HepG2 (cell line): ENCODE measurements around the gene SSBP2. TPM values are rescaled to one million over a fixed set of nuclear protein-coding genes. Genes with fewer than 3 reads are reported as not detected.

Experiments used
- ATAC-seq: fragments of 200-7000 bp; cut with Tn5 transposase; 3 replicates; pipeline ENCODE4 v1.9.1; 2020; ENCODE audit warnings: mild to moderate bottlenecking, moderate library complexity
- BruUV-seq: library from RNA; stranded (reverse); fragments of 400-500 nt; replicated peaks from 2 replicates; lab custom pipeline; 2021; lab: Mats Ljungman, UMichigan
- CTCF ChIA-PET: fragments of 300-600 bp; formaldehyde crosslinking; extraction: SDS; loops from one replicate; lab custom pipeline; 2021; ENCODE audit warnings: low total read pairs, inconsistent platforms, low intra/inter-chr PET ratio; lab: Yijun Ruan, JAX
- POLR2A ChIA-PET: fragments of 350-600 bp; sonication (Branson Sonifier 250); formaldehyde crosslinking; loops from one replicate; lab custom pipeline; 2020; ENCODE audit warnings: antibody characterized with exemption, inconsistent platforms; lab: Yijun Ruan, JAX
- DNase-seq: peaks from one replicate; pipeline ENCODE4 v3.0.0-alpha.2; 2015; ENCODE audit warnings: low spot score
- FAIRE-seq: peaks from 3 replicates; lab custom pipeline; 2011; peaks lifted over from hg19 to GRCh38; lab: Jason Lieb, UNC
- H2AFZ ChIP-seq: one replicate; pipeline ENCODE4 v1.6.1; 2011; ENCODE audit warnings: low read length, inconsistent platforms
- H3K27ac ChIP-seq: fragments of 300-600 bp; 3 replicates; pipeline ENCODE4 v1.8.0; 2011; ENCODE audit warnings: mixed run types, mild to moderate bottlenecking, mixed read lengths, low read length, inconsistent platforms; ENCODE audit not compliant: insufficient read depth; ENCODE audit errors: extremely low read length
- H3K27me3 ChIP-seq, 2 experiments: fragments of 200-600 bp in 1 of 2; 2 replicates in 1 of 2; 3 replicates in 1 of 2; pipeline versions ENCODE4 v1.6.0 to v1.8.0; 2011; ENCODE audit warnings: low read length in 2 of 2, mild to moderate bottlenecking in 2 of 2, moderate library complexity in 2 of 2, inconsistent platforms in 1 of 2; ENCODE audit not compliant: insufficient read depth in 2 of 2, control insufficient read depth in 1 of 2
- H3K36me3 ChIP-seq, 2 experiments: fragments of 200-600 bp in 1 of 2; replicated peaks in 1 of 2; 2 replicates in 1 of 2; 3 replicates in 1 of 2; pipeline versions ENCODE4 v1.5.1 to v1.8.0; 2011; ENCODE audit warnings: low read length in 2 of 2, inconsistent platforms in 1 of 2; ENCODE audit not compliant: insufficient read depth in 2 of 2, control insufficient read depth in 1 of 2
- H3K4me1 ChIP-seq: 2 replicates; pipeline ENCODE4 v1.5.1; 2012; ENCODE audit warnings: low read length, inconsistent platforms; ENCODE audit not compliant: insufficient read depth
- H3K4me2 ChIP-seq: 2 replicates; pipeline ENCODE4 v1.6.0; 2011; ENCODE audit warnings: low read depth, low read length, inconsistent platforms
- H3K4me3 ChIP-seq, 3 experiments: fragments of 200-600 bp in 1 of 3; sonication (generic), shearing (Covaris generic) in 1 of 3; replicated peaks in 1 of 3; 2 replicates each; pipeline ENCODE4 v1.5.1; 2011 to 2016; ENCODE audit warnings: low read length in 3 of 3, inconsistent platforms in 2 of 3, low read depth in 2 of 3, mild to moderate bottlenecking in 2 of 3, control low read depth in 1 of 3, mixed read lengths in 1 of 3; ENCODE audit not compliant: insufficient read depth in 1 of 3
- H3K79me2 ChIP-seq: one replicate; pipeline ENCODE4 v1.6.1; 2011; ENCODE audit warnings: low read length, inconsistent platforms; ENCODE audit not compliant: insufficient read depth
- H3K9ac ChIP-seq: 2 replicates; pipeline ENCODE4 v1.6.0; 2011; ENCODE audit warnings: mild to moderate bottlenecking, low read depth, low read length, inconsistent platforms; ENCODE audit not compliant: insufficient read depth
- H3K9me3 ChIP-seq: 2 replicates; pipeline ENCODE4 v1.5.1; 2012; ENCODE audit warnings: mild to moderate bottlenecking, low read length
- H4K20me1 ChIP-seq: 2 replicates; pipeline ENCODE4 v1.6.0; 2011; ENCODE audit warnings: inconsistent platforms, mild to moderate bottlenecking, low read length, moderate library complexity; ENCODE audit not compliant: insufficient read depth
- CBX2 ChIP-seq, 2 experiments: fragments of 200-600 bp in 1 of 2; sonication (generic); formaldehyde crosslinking in 1 of 2; IDR thresholded peaks; 2 replicates each; pipeline versions ENCODE4 v1.7.0 to v1.8.1; 2018 to 2022; ENCODE audit warnings: low read depth in 2 of 2, low read length in 1 of 2, mild to moderate bottlenecking in 1 of 2, missing genetic modification reagents in 1 of 2
- ELF3 ChIP-seq: IDR thresholded peaks from 2 replicates; pipeline ENCODE4 v1.6.1; 2016; ENCODE audit warnings: missing genetic modification reagents, missing compliant biosample characterization
- ESRRA ChIP-seq: sonication (generic); formaldehyde crosslinking; IDR thresholded peaks from 2 replicates; pipeline ENCODE4 v1.5.1; 2020; ENCODE audit warnings: mild to moderate bottlenecking, low read depth, missing genetic modification reagents
- FIP1L1 ChIP-seq: fragments of 200-400 bp; formaldehyde crosslinking; IDR thresholded peaks from 2 replicates; pipeline ENCODE4 v1.6.1; 2018; ENCODE audit warnings: low read depth, mild to moderate bottlenecking, low read length, moderate library complexity, borderline replicate concordance; ENCODE audit not compliant: insufficient read depth
- FLYWCH1 ChIP-seq: sonication (generic); formaldehyde crosslinking; IDR thresholded peaks from 2 replicates; pipeline ENCODE4 v1.8.1; 2023; ENCODE audit warnings: mild to moderate bottlenecking, missing genetic modification reagents
- KMT2B ChIP-seq: IDR thresholded peaks from 2 replicates; pipeline ENCODE4 v1.6.1; 2016; ENCODE audit warnings: missing genetic modification reagents, missing compliant biosample characterization
- NFE2L1 ChIP-seq: sonication (generic); formaldehyde crosslinking; IDR thresholded peaks from 2 replicates; pipeline ENCODE4 v1.4.0; 2020; ENCODE audit warnings: missing genetic modification reagents, mild to moderate bottlenecking, borderline replicate concordance
- PTBP1 ChIP-seq: fragments of 200-400 bp; formaldehyde crosslinking; IDR thresholded peaks from 2 replicates; pipeline ENCODE4 v1.6.1; 2018; ENCODE audit warnings: low read length, low read depth; ENCODE audit not compliant: poor library complexity, severe bottlenecking
- SOX5 ChIP-seq: IDR thresholded peaks from 2 replicates; pipeline ENCODE4 v1.6.1; 2016; ENCODE audit warnings: borderline replicate concordance
- YEATS2 ChIP-seq: sonication (generic); formaldehyde crosslinking; IDR thresholded peaks from 2 replicates; pipeline ENCODE4 v1.4.0; 2020; ENCODE audit warnings: missing genetic modification reagents, borderline replicate concordance
- YEATS4 ChIP-seq: sonication (generic); formaldehyde crosslinking; IDR thresholded peaks from 2 replicates; pipeline ENCODE4 v1.4.0; 2020; ENCODE audit warnings: missing genetic modification reagents, borderline replicate concordance
- ZNF263 ChIP-seq: sonication (generic); formaldehyde crosslinking; IDR thresholded peaks from 2 replicates; pipeline ENCODE4 v1.4.0; 2020; ENCODE audit warnings: missing genetic modification reagents
- ZNF616 ChIP-seq: sonication (generic); formaldehyde crosslinking; IDR thresholded peaks from 2 replicates; pipeline ENCODE4 v1.5.0; 2020; ENCODE audit warnings: low read depth, mild to moderate bottlenecking, missing genetic modification reagents
- ZNF724P ChIP-seq: sonication (generic); formaldehyde crosslinking; IDR thresholded peaks from 2 replicates; pipeline ENCODE4 v1.8.0; 2022; ENCODE audit warnings: missing genetic modification reagents, borderline replicate concordance
- ZSCAN30 ChIP-seq: sonication (generic); formaldehyde crosslinking; IDR thresholded peaks from 2 replicates; pipeline ENCODE4 v1.5.0; 2020; ENCODE audit warnings: mild to moderate bottlenecking, missing genetic modification reagents
- WGBS: methylation state at CpG from one replicate; pipeline ENCODE4 v1.1.6; 2017; ENCODE audit warnings: low lambda C conversion rate; 5-methylcytosine and 5-hydroxymethylcytosine counted together
- in situ Hi-C: cut with HindIII; loops from 2 replicates; pipeline ENCODE4 v1.10.0; 2017; ENCODE audit warnings: low pct_unique_long_range_greater_than_20kb; ENCODE audit not compliant: extremely low pct_ligation_motif_present
- intact Hi-C: fragments of 100-400 bp; cut with micrococcal nuclease; formaldehyde crosslinking; loops from one replicate; pipeline ENCODE4 v1.10.0; 2022; ENCODE audit not compliant: unreplicated experiment
- polyA plus RNA-seq, 8 experiments: library from polyadenylated mRNA; depleted of rRNA in 3 of 8; stranded (reverse) in 7 of 8; unstranded in 1 of 8; fragments of >200 nt; fragmentation: Illumina TruSeq in 4 of 8; extraction: Trizol in 4 of 8; gene quantifications; 2 replicates each; pipeline versions ENCODE4 v1.2.1 to v1.2.3, GENCODE V29; 2011 to 2016; ENCODE audit warnings: low read depth in 4 of 8, missing spikeins in 1 of 8, mixed read lengths in 1 of 8; ENCODE audit not compliant: insufficient read depth in 1 of 8
- total RNA-seq, 5 experiments: library from RNA; depleted of rRNA; stranded (reverse); fragments of >200 nt; fragmentation: Illumina TruSeq; extraction: Trizol; gene quantifications; 2 replicates each; pipeline ENCODE4 v1.2.3, GENCODE V29; 2016; ENCODE audit warnings: low read depth in 1 of 5
- TF ChIP-seq, protein P1 (sequence below): sonication (generic); formaldehyde crosslinking; IDR thresholded peaks from 2 replicates; pipeline ENCODE4 v1.8.0; 2022; ENCODE audit warnings: missing genetic modification reagents, low read depth, mild to moderate bottlenecking, borderline replicate concordance
- TF ChIP-seq, protein P2 (sequence below): sonication (generic); formaldehyde crosslinking; IDR thresholded peaks from 2 replicates; pipeline ENCODE4 v1.4.0; 2020; ENCODE audit warnings: missing genetic modification reagents
- TF ChIP-seq, protein P3 (sequence below): sonication (generic); formaldehyde crosslinking; IDR thresholded peaks from 2 replicates; pipeline ENCODE4 v1.4.0; 2020; ENCODE audit warnings: missing genetic modification reagents
- TF ChIP-seq, protein P4 (sequence below), 2 experiments: sonication (generic) in 1 of 2; formaldehyde crosslinking in 1 of 2; IDR thresholded peaks; 2 replicates each; pipeline versions ENCODE4 v1.4.0 to v1.6.1; 2018 to 2020; ENCODE audit warnings: missing genetic modification reagents in 2 of 2, borderline replicate concordance in 1 of 2, low read depth in 1 of 2, mild to moderate bottlenecking in 1 of 2, missing biosample characterization in 1 of 2

SSBP2 gene
- total and polyA plus RNA-seq, 2 of the 13 experiments (the other 11 are each of a cell fraction or from before 2014, with no cell fraction given) = 0.16 TPM; not detected in 1

DNA sequence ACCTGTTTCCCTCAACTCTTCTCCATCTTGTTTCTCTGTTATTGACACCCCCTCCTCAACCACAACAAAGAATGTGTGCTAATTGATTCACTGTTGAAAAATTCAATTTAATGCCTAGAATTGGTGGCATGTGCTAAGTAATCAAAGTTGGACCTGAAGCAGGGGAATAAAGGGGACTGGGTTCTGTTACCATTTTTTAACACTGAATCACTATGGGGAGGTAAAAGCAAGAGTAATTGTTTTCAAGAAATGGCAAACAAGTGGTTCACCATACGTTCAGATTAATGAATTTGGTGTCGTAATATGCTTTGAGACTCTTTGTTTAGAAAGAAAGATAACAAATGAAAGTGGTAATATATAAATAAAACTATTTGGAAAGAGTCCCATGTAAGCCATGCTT is 17.0 kb upstream of the SSBP2 start:
- TF ChIP-seq FLYWCH1 = no peak
- TF ChIP-seq, protein P1, sequence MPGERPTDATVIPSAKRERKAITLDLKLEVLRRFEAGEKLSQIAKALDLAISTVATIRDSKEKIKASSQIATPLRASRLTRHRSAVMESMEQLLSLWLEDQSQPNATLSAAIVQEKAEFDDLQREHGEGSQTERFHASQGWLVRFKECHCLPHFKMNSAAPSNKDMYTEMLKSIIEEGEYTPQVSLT (CRISPR knock-in tag) = no peak
- no peak for TF ChIP-seq CBX2 (IDR thresholded peaks at IDR 0.05; ENCODE audit: low read depth, low read length)
- TF ChIP-seq CBX2 (CRISPR knock-in tag; IDR thresholded peaks at IDR 0.05; ENCODE audit: low read depth) = no peak
- TF ChIP-seq SOX5 (CRISPR knock-in tag) = no peak
- no peak for TF ChIP-seq ZNF724P (CRISPR knock-in tag)
- TF ChIP-seq PTBP1 = no peak
- no peak for TF ChIP-seq FIP1L1
- TF ChIP-seq, protein P2, sequence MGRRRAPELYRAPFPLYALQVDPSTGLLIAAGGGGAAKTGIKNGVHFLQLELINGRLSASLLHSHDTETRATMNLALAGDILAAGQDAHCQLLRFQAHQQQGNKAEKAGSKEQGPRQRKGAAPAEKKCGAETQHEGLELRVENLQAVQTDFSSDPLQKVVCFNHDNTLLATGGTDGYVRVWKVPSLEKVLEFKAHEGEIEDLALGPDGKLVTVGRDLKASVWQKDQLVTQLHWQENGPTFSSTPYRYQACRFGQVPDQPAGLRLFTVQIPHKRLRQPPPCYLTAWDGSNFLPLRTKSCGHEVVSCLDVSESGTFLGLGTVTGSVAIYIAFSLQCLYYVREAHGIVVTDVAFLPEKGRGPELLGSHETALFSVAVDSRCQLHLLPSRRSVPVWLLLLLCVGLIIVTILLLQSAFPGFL (CRISPR knock-in tag) = no peak
- TF ChIP-seq ZNF616 = no peak
- no peak for TF ChIP-seq ZNF263 (CRISPR knock-in tag)
- no peak for TF ChIP-seq KMT2B (CRISPR knock-in tag)
- no peak for TF ChIP-seq YEATS4 (CRISPR knock-in tag)
- TF ChIP-seq, protein P3, sequence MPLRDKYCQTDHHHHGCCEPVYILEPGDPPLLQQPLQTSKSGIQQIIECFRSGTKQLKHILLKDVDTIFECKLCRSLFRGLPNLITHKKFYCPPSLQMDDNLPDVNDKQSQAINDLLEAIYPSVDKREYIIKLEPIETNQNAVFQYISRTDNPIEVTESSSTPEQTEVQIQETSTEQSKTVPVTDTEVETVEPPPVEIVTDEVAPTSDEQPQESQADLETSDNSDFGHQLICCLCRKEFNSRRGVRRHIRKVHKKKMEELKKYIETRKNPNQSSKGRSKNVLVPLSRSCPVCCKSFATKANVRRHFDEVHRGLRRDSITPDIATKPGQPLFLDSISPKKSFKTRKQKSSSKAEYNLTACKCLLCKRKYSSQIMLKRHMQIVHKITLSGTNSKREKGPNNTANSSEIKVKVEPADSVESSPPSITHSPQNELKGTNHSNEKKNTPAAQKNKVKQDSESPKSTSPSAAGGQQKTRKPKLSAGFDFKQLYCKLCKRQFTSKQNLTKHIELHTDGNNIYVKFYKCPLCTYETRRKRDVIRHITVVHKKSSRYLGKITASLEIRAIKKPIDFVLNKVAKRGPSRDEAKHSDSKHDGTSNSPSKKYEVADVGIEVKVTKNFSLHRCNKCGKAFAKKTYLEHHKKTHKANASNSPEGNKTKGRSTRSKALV (CRISPR knock-in tag) = no peak
- no peak for TF ChIP-seq YEATS2 (CRISPR knock-in tag)
- TF ChIP-seq ELF3 (CRISPR knock-in tag) = no peak
- TF ChIP-seq ESRRA (CRISPR knock-in tag) = no peak
- TF ChIP-seq, protein P4, sequence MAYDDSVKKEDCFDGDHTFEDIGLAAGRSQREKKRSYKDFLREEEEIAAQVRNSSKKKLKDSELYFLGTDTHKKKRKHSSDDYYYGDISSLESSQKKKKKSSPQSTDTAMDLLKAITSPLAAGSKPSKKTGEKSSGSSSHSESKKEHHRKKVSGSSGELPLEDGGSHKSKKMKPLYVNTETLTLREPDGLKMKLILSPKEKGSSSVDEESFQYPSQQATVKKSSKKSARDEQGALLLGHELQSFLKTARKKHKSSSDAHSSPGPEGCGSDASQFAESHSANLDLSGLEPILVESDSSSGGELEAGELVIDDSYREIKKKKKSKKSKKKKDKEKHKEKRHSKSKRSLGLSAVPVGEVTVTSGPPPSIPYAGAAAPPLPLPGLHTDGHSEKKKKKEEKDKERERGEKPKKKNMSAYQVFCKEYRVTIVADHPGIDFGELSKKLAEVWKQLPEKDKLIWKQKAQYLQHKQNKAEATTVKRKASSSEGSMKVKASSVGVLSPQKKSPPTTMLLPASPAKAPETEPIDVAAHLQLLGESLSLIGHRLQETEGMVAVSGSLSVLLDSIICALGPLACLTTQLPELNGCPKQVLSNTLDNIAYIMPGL (CRISPR knock-in tag; IDR thresholded peaks at IDR 0.05; ENCODE audit: borderline replicate concordance in 1 of 2, low read depth in 1 of 2) = no peak
- TF ChIP-seq ZSCAN30 (CRISPR knock-in tag) = no peak
- no peak for TF ChIP-seq NFE2L1 (CRISPR knock-in tag)
- Histone ChIP-seq H3K4me3 (no peak overlapping the region), H2AFZ (no peak overlapping the region), H3K4me1 (no peaks in the 10 kb centered on the region), H3K9ac (no peak overlapping the region), H4K20me1 (no peaks in the 10 kb centered on the region), H3K36me3 (no peaks in the 10 kb centered on the region), H3K27me3 (no peaks in the 10 kb centered on the region), H3K79me2 (no peaks in the 10 kb centered on the region), H3K27ac (no peak overlapping the region), H3K9me3 (no peaks in the 10 kb centered on the region), H3K4me2 (no peak overlapping the region)
- BruUV-seq = no TSS peak
- no peak for ATAC-seq
- intact Hi-C loops (no loop called here), in situ Hi-C loops (no loop called here)
- CTCF ChIA-PET = no interaction called here
- DNase-seq = no peak
- POLR2A ChIA-PET = no interaction called here
- FAIRE-seq = no peak
- WGBS = 5% methylated on average over 2 of the region's 2 CpGs
